Gastroesophageal sphincter (tissue), 4 donors: ENCODE data around the gene ABCG1. TPM values are rescaled to one million over a fixed set of nuclear protein-coding genes. Genes with fewer than 3 reads are reported as not detected.

Source experiments
- ATAC-seq: fragments of 150-250 bp; one replicate; pipeline ENCODE4 v1.9.1; 2016; ENCODE audit warnings: mild to moderate bottlenecking, moderate library complexity
- H3K27ac ChIP-seq, 4 donors: fragments of 200-600 bp; sonication (generic) in 3 of 4; 1 replicate in 3 of 4; 2 replicates in 1 of 4; pipeline ENCODE4 v1.5.1; 2016 to 2019
- H3K27me3 ChIP-seq: fragments of 200-600 bp; sonication (generic); one replicate; pipeline ENCODE4 v1.5.1; 2019
- H3K36me3 ChIP-seq, 2 donors: fragments of 200-600 bp; sonication (generic); one replicate each; pipeline ENCODE4 v1.5.1; 2019; ENCODE audit warnings: control low read depth in 1 of 2
- H3K4me1 ChIP-seq, 3 donors: fragments of 200-600 bp; sonication (generic); 1 replicate in 2 of 3; 2 replicates in 1 of 3; pipeline ENCODE4 v1.5.1; 2016 to 2019; ENCODE audit warnings: control low read depth in 2 of 3
- H3K4me3 ChIP-seq, 2 donors: fragments of 200-600 bp; sonication (generic); one replicate each; pipeline ENCODE4 v1.5.1; 2019; ENCODE audit warnings: mild to moderate bottlenecking in 1 of 2, moderate library complexity in 1 of 2
- H3K9me3 ChIP-seq, 3 donors: fragments of 200-600 bp; sonication (generic); one replicate each; pipeline ENCODE4 v1.5.1; 2017 to 2019; ENCODE audit warnings: control low read depth in 2 of 3
- CTCF ChIP-seq, 4 experiments: fragments of 200-600 bp in 2 of 4; fragments of 450-650 bp in 2 of 4; sonication (generic) in 1 of 4; IDR thresholded peaks; one replicate each; pipeline ENCODE4 v1.5.1; 2017 to 2019; ENCODE audit warnings: antibody characterized with exemption in 4 of 4, mild to moderate bottlenecking in 2 of 4, moderate library complexity in 2 of 4
- EP300 ChIP-seq: sonication (generic); formaldehyde crosslinking; IDR thresholded peaks from one replicate; pipeline ENCODE4 v1.6.1; 2017; ENCODE audit warnings: antibody characterized with exemption, mild to moderate bottlenecking
- POLR2A ChIP-seq, 2 donors: fragments of 450-650 bp; IDR thresholded peaks; one replicate each; pipeline ENCODE4 v1.6.1; 2017; ENCODE audit warnings: antibody characterized with exemption in 2 of 2, mild to moderate bottlenecking in 2 of 2, moderate library complexity in 1 of 2
- POLR2AphosphoS5 ChIP-seq: sonication (generic); formaldehyde crosslinking; IDR thresholded peaks from one replicate; pipeline ENCODE4 v1.6.1; 2017; ENCODE audit warnings: antibody characterized with exemption
- WGBS, 2 donors: methylation state at CpG; one replicate each; pipeline ENCODE4 v1.1.5; 2018; ENCODE audit warnings: low coverage in 1 of 2; 5-methylcytosine and 5-hydroxymethylcytosine counted together
- total RNA-seq, 4 donors: library from RNA; depleted of rRNA; stranded (reverse); fragments of >200 nt; gene quantifications; one replicate each; pipeline ENCODE4 v1.1.0, GENCODE V29; 2016

Gene ABCG1
- total RNA-seq, 4 donors from 2014 or later, result 15.9 to 21.8 (median 18.0) TPM

GRCh38 chr21:42310411-42311001 lies 91.6 kb downstream of the ABCG1 start:
- Histone ChIP-seq H3K36me3 (no peaks in the 10 kb centered on the region), H3K27me3 (peaks cover 73% of the 10 kb centered on the region), H3K4me3 (no peak overlapping the region), H3K9me3 (no peaks in the 10 kb centered on the region), H3K4me1 (peaks cover 0 to 10% (median 7%) of the 10 kb centered on the region in 3 donors), H3K27ac (no peak overlapping the region)
- WGBS, 2 donors, result 67% methylated on average over 4 of the region's 12 CpGs; no CpG with 5 or more reads in 1 of the 2 donors
- ATAC-seq, result no peak
- TF ChIP-seq EP300, result no peak
- TF ChIP-seq POLR2AphosphoS5, result no peak
- no peak for TF ChIP-seq CTCF (IDR thresholded peaks at IDR 0.05)
- no peak for TF ChIP-seq POLR2A (IDR thresholded peaks at IDR 0.05)

GRCh38 chr21:42311160-42311559 lies 92.2 kb downstream of the ABCG1 start:
- no peaks in the 10 kb centered on the region for H3K36me3 ChIP-seq
- ATAC-seq, result no peak
- 79 to 98% methylated on average over 2 to 6 of the region's 14 CpGs for WGBS, 2 donors
- H3K4me1 ChIP-seq, result peaks cover 0 to 10% (median 7%) of the 10 kb centered on the region in 3 donors
- peaks cover 66% of the 10 kb centered on the region for H3K27me3 ChIP-seq
- no peak overlapping the region for H3K4me3 ChIP-seq
- no peak for TF ChIP-seq EP300
- no peak overlapping the region for H3K27ac ChIP-seq
- no peaks in the 10 kb centered on the region for H3K9me3 ChIP-seq

- WGBS, 2 donors, result 100% methylated on average over 2 to 3 of the region's 21 CpGs
- Histone ChIP-seq H3K27ac (no peak overlapping the region), H3K36me3 (no peaks in the 10 kb centered on the region), H3K27me3 (peaks cover 62% of the 10 kb centered on the region), H3K4me1 (peaks cover 0 to 10% (median 7%) of the 10 kb centered on the region in 3 donors), H3K4me3 (no peak overlapping the region), H3K9me3 (no peaks in the 10 kb centered on the region)
- ATAC-seq, result no peak
- TF ChIP-seq POLR2A (IDR thresholded peaks at IDR 0.05) (no peak), CTCF (IDR thresholded peaks at IDR 0.05) (no peak), EP300 (no peak), POLR2AphosphoS5 (no peak)
These were observed 93.1 kb downstream of the ABCG1 start for GRCh38 chr21:42311816-42312625.

GRCh38 chr21:42312626-42313104 lies 93.7 kb downstream of the ABCG1 start:
- no peak for TF ChIP-seq EP300
- TF ChIP-seq CTCF (IDR thresholded peaks at IDR 0.05), result no peak
- no peak for TF ChIP-seq POLR2A (IDR thresholded peaks at IDR 0.05)
- TF ChIP-seq POLR2AphosphoS5, result no peak
- H3K4me3 ChIP-seq, result no peak overlapping the region
- peaks cover 0 to 10% (median 7%) of the 10 kb centered on the region in 3 donors for H3K4me1 ChIP-seq
- H3K27ac ChIP-seq, result no peak overlapping the region
- no peak for ATAC-seq
- no peaks in the 10 kb centered on the region for H3K9me3 ChIP-seq
- peaks cover 60% of the 10 kb centered on the region for H3K27me3 ChIP-seq
- no peaks in the 10 kb centered on the region for H3K36me3 ChIP-seq
- WGBS, 2 donors, result 80% methylated on average over 3 of the region's 16 CpGs; no CpG with 5 or more reads in 1 of the 2 donors

- Histone ChIP-seq H3K27me3 (peaks cover 60% of the 10 kb centered on the region), H3K9me3 (no peaks in the 10 kb centered on the region), H3K4me1 (peaks cover 0 to 10% (median 7%) of the 10 kb centered on the region in 3 donors), H3K4me3 (no peak overlapping the region), H3K27ac (no peak overlapping the region), H3K36me3 (no peaks in the 10 kb centered on the region)
- TF ChIP-seq POLR2AphosphoS5 (no peak), EP300 (no peak), CTCF (IDR thresholded peaks at IDR 0.05) (no peak), POLR2A (IDR thresholded peaks at IDR 0.05) (no peak)
- no peak for ATAC-seq
- 25 to 49% methylated on average over 4 to 5 of the region's 13 CpGs for WGBS, 2 donors
These were observed 94.6 kb downstream of the ABCG1 start for GRCh38 chr21:42313501-42313969.
